ENCODE data around the gene INSM2.
A peak's percentile ranks its signal among the peaks of the same experiment; 100 is the strongest.

- TF ChIP-seq, protein P1, sequence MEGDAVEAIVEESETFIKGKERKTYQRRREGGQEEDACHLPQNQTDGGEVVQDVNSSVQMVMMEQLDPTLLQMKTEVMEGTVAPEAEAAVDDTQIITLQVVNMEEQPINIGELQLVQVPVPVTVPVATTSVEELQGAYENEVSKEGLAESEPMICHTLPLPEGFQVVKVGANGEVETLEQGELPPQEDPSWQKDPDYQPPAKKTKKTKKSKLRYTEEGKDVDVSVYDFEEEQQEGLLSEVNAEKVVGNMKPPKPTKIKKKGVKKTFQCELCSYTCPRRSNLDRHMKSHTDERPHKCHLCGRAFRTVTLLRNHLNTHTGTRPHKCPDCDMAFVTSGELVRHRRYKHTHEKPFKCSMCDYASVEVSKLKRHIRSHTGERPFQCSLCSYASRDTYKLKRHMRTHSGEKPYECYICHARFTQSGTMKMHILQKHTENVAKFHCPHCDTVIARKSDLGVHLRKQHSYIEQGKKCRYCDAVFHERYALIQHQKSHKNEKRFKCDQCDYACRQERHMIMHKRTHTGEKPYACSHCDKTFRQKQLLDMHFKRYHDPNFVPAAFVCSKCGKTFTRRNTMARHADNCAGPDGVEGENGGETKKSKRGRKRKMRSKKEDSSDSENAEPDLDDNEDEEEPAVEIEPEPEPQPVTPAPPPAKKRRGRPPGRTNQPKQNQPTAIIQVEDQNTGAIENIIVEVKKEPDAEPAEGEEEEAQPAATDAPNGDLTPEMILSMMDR (optimal IDR thresholded peaks at IDR 0.05 in 1 of 3, IDR thresholded peaks at IDR 0.05 in 1 of 3, conservative IDR thresholded peaks at IDR 0.05 in 1 of 3; ENCODE audit: extremely low read depth in 1 of 3, insufficient read depth in 2 of 3, low read length in 3 of 3) = no peak
- TF ChIP-seq EZH2 (IDR thresholded peaks at IDR 0.05; ENCODE audit: low read length) = peak; percentile 97
These were observed 1.0 kb downstream of the INSM2 start for GRCh38 chr14:35534873-35535482.

Measured in keratinocyte (primary cell).